GM12892 (cell line): ENCODE data around the gene MLKL.

Experiments used
- POLR2A ChIP-seq: IDR thresholded peaks from 2 replicates; pipeline ENCODE4 v1.6.1; 2011; ENCODE audit warnings: low read depth, low read length, control low read depth
- POLR2AphosphoS5 ChIP-seq: IDR thresholded peaks from 2 replicates; pipeline ENCODE4 v1.6.1; 2011; ENCODE audit warnings: low read depth, low read length, control low read depth

- TF ChIP-seq POLR2A (no peak), POLR2AphosphoS5 (no peak)
Measured at GRCh38 chr16:74651841-74652240, 48.8 kb downstream of the MLKL start.
